Measurements from ENCODE around the gene RNF113B. TPM values are rescaled to one million over a fixed set of nuclear protein-coding genes. Genes with fewer than 3 reads are reported as not detected.

RNF113B gene
- total RNA-seq, 1 donor from 2014 or later = not detected

DNA sequence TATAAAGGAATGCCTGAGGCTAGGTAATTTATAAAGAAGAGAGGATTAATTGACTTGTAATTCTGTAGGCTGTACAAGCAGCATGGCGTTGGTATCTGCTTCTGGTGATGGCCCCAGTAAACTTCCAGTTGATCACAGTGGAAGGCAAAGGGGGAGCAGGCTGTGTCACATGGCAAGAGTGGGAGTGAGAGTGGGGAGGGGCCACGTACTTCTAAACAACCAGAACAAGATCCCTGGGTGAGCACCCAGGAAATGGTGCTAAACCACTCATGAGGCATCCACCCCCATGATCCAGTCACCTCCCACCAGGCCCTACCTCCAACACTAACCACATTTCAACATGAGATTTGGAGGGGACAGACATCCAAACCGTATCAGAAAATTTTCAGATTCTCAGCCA is 3.0 kb upstream of the RNF113B start:
- no peak for DNase-seq (ENCODE audit: extremely low read depth, low read depth, low spot score)

DNA sequence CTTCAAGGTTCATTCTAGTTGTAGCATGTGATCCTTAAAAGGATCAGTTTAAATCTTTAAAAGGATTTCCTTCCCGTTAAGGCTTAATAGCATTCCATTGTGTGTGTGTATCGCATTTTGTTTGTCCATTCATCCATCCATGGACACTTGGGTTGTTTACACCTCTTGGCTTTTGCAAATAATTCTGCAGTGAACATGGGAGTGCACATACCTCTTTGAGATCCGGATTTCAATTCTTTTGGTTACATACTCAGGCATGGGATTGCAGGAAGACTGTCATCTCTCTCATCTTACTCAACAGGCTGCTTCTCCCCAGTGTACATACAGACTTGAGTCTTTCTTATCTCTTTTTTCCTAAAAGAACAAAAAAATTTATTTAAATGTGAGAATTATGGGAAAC is 1.2 kb downstream of the RNF113B start:
- no peak for DNase-seq (ENCODE audit: extremely low read depth, low read depth, low spot score)

DNA sequence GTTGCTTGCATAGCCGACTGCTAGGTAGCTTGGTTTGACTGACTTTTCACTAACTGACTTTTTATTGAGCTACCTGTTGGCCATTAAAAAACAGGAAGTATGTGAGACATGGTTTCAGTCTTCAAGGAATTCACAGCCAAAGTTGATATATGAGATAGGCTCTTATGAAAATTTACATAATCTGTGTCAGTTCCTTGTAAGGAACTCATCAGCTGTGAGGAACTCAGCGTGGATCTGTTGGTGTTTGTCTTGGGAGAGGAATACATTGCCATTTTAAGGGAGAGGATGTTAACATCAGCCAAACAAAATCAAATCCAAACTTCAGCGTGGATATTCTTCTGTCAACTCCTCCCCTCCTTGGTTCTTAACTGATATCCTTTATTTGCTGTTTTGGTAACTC is 2.0 kb downstream of the RNF113B start:
- no peak for DNase-seq (ENCODE audit: extremely low read depth, low read depth, low spot score)

DNA sequence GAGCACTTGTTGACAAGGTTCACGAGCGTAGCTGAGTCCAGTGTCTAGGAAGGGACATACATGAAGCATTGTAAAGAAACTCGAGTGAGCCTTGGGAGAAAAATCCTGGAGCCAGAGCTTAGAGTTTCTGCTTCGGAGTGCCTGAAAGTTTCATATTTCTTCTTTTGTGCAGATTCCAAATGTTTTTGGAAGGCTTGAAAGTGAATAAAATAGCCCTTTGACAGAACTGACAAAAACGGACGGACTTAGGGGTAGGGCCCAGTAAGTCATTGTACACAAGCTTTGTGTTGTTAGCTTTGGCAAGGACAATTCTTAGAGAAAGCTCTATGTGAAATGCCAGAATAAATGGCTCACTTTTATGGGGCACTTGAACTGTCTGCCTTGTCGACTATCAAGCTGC is 2.8 kb downstream of the RNF113B start:
- no peak for DNase-seq (ENCODE audit: extremely low read depth, low read depth, low spot score)

DNA sequence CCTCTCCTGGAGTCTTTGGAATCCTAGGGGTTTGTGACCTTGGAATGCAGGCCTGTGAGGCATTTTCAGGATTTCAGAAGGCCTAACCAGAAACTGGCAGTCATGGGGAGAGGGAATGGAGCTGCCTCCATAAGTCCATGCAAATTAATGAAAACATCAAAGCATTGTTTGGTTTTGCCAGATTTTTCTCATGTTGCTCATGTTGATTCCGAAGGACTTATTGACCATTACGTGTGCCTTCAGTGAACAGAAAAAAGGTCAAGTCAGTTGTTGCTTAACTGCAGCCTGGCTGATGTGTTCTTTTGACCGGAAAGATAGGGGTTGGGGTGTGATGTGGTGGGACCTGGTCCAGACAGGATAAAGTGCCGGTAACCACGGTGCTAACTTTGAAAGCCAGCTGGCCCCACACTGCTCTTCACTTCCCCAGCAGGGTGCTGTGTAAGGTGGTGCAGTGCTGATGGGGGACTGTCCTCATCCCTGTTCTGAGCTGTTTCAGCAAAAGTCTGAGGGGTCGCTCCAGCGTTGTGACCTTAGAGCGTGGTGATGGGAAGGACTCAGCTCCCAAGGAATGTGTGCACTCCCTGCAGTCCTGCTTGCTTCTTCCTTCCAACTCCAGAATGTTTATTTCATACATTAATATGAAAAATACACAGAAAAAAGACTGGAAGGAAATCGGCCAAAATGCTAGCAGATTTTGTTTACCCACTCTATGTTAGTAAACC is 3.5 kb downstream of the RNF113B start:
- no peak for DNase-seq (ENCODE audit: extremely low read depth, low read depth, low spot score)

DNA sequence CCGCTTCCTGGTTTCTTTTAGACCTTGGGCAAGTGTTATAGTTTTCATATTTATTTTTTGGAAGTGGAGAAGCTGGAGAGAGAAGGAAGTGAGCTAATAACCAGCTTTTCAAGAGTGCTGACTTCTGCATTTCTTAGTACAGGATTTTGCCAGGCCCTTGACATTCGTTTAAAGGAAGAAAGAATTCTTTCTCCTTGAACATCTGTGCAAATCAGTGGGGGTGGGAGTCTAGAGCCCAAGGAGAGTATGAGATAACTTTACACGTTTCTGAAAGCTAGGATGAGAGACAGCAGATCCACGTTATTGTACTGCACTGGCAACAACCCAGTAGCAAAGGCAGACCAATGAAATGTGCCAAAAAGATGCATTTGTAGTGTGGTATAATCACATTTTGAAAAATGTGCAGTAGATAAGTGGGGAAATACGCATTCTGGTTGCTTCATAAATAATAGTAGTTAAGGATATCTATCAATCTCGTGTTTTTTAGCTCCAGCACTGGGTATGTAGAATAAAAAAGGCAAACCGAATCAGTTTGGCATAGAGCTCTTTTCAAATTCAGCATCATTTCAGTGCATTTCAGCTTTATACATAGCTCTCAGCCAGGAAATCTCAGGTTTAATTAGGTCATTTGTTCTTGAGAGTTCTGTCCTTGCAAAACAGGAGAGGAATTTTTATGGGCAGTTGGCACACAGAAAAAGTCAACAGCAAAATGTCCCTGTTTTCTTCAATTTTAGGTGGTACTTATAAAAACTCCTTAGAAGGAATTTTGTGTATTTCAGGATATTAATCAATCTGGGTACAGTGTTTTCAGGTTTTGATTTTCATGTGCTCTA is 4.3 kb downstream of the RNF113B start:
- no peak for DNase-seq (ENCODE audit: extremely low read depth, low read depth, low spot score)

DNA sequence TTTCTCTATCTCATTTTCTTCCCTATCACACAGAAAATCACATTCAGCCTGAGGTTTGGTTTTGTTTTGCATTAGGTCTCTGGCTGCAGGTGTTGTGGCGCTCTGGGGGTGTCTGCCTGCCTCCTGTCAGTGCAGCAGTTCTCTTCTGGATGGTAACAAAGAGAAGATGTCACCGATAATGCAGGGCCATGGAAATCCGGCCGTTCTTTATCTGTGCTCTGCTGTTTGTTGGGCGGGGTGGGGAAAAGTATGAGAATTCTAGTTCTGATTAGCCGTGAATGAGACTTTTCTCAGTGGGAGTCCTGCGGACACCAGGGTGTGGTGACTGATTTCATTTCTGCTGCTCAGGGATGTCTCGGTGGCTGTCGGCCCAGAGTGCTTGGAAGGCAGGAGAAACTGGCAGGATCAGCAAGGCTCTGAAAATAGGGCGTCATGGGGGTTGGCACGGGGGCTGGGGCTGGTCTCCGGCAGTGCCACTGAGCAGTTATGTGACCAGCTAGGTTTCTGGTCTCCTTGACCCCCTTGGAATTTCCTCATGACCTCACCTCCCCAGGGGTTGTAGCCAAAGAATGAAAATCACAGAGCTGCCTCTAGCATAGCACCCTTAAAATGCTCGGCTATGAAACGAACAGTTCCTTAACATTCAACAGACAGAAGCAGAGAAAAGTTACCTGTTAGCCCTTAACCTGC is 5.0 kb downstream of the RNF113B start:
- no peak for DNase-seq (ENCODE audit: extremely low read depth, low read depth, low spot score)

DNA sequence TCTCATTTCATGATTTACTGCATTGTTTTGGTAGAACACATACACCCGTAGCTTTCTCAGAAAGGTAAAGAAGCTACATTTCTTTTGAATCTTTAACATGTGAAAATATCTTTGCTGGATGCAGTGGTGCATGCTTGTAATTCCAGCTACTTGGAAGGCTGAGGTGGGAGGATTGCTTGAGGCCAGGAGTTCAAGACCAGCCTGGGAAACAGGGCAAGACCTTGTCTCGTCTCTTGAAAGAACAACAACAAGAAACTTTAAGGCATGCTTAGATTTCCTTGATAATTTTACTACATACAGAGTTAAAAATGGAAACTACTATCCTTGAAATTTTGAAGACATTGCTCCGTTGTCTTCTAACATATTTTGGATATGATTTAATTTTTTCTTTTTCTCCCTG is 7.7 kb downstream of the RNF113B start:
- DNase-seq (ENCODE audit: extremely low read depth, low read depth, low spot score) = no peak

DNA sequence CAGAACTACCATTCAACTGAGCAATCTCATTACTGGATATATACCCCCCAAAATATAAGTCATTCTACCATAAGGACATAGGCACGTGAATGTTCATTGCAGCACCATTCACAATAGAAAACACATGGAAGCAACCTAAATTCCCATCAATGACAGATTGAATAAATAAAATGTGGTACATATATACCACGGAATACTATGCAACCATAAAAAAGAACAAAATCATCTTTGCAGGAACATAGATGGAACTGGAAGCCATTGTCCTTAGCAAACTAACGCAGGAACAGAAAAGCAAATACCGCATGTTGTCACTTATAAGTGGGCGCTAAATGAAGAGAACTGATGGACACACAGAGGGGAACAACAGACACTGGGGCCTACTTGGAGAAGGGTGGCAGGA is 14.1 kb downstream of the RNF113B start:
- no peak for DNase-seq (ENCODE audit: extremely low read depth, low read depth, low spot score)

DNA sequence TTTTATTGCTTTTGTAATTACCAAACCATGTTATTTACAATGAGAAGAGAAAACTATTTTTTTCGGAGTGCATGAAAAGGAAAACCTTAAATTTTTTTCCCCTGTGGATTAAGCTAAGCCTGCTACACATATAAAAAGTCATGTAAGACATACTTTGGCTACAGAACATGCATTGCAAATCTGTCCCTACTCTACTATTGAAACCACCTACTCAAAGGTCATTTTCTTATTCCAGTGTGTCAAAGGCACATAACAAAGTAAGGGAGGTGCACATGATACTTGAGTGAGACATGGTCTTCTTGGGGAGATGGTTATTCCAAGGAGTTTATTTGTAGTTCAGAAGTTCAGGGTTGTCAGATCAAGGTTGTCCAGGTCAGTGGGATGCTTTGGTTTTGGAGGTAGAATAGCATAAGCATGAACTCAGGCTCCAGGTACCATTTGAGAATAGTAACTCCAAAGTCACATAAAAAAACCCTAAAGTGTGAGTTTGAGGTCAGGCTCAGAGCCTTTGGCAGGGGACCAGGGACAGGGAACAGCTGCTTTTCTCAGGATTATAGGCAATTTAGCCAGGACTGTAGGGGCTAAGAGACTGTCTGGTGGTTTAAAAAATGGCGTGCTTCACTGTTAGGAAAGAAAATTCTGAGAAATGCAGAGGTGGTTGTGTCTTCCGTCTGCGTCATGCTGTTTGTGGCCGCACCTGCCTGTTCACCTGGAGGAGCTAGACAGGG is 18.7 kb downstream of the RNF113B start:
- no peak for DNase-seq (ENCODE audit: extremely low read depth, low read depth, low spot score)

DNA sequence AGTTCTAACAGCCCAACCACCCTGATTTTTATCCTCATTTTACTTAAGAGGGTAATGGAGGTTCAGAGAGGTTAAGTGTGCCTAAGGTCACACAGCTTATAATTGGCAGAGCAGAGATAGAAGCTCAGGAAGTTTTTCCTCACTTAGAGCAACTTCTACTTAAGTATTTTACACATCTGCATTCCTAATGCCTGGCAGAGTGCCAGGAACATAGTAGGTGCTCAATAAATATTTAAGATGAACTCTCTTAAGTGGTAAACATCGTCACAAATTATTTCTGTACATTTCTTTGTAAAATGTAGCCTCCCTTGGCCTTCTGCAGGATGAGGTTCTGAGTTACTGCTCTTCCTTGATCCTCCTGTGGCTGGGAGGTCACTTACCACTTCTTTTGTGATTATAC is 19.5 kb downstream of the RNF113B start:
- DNase-seq (ENCODE audit: extremely low read depth, low read depth, low spot score) = no peak

DNA sequence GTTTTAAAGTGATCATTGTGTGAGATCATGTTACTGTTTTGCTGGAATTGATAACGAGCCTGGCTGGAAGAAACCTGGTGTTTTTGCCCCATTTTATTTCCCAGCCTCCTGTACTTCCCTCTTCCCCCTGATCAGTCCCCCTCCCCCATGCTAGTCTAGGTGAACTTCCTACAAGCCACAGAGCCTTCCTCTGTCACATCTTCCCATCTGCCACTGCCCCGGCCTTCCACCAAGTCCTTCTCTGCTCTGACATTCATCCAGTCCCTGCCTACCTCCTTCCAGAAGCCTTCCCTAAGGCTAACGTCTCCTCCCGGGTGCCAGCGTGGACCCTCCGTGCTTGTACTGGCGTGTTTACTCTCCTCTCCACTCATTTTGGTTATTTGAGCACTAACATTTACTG is 19.9 kb downstream of the RNF113B start:
- no peak for DNase-seq (ENCODE audit: extremely low read depth, low read depth, low spot score)

DNA sequence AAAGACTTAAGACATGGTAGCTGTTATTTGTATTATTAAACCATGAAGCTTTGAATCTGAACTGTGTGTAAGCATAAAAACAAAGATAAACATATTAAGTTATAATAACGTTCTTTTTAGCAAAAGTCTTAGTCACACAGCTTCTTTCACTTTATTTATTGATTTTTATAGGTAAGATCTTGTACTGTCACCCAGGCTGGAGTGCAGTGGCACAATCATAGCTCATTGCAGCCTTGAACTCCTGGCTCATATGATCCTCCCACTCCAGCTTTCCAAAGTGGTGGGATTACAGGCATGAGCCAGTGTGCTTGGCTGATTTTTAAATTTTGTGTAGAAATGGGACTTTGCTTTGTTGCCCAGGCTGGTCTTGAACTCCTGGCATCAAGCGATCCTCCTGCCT is 20.8 kb downstream of the RNF113B start:
- DNase-seq (ENCODE audit: extremely low read depth, low read depth, low spot score) = no peak

DNA sequence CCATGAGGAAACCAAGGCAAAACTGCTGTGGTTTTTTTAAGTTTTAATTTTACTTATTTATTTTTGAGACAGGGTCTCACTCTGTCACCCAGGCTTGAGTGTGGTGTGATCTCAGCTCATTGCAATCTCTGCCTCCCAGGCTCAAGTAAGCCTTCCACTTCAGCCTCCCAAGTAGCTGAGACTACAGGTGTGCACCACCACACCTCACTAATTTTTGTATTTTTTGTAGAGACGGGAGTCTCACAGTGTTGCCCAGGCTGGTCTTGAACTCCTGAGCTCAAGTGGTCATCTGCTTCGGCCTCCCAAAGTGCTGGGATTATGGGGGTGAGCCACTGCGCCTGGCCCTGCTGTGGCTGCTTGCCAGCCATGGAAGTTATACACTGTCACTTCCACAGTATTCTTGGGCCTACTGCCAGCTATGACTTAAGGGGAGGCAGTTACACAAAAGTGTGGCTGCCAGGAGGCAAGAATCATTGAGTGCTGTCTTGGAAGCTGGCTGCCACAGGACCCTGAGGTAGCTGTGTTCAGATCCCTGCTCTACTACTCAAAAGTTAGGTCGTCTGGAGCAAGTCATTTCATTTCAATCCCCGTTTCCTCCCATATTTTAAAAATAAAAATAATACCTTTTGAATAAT is 21.5 kb downstream of the RNF113B start:
- no peak for DNase-seq (ENCODE audit: extremely low read depth, low read depth, low spot score)

DNA sequence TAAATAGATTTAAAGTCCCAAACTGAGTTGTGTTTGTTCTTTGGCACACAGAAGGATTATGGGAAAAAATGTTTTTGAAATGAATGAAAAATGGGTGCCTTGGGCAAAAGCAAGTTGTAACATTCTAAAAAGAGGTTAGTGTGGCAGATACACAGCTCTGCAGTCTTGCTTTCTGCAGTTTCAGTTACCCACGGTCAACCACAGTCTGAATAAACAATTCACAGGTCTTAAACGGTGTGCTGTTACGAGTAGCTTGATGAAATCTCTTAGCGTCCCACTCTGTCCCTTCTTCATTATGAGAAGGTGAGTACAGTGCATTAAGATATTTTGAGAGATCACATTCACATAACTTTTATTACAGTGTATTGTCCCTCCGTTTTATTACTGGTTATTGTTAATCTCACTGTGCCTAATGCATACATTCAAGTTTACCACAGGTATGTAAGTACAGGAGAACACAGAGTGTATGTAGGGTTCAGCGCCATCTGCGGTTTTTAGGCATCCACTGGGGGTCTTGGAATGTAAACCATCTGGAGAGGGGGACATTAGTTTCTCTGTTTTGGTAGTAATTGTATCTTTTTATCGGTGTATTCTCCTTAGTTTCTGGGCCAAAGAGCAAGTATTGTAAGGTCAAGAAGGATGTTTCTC is 26.1 kb downstream of the RNF113B start:
- no peak for DNase-seq (ENCODE audit: extremely low read depth, low read depth, low spot score)

DNA sequence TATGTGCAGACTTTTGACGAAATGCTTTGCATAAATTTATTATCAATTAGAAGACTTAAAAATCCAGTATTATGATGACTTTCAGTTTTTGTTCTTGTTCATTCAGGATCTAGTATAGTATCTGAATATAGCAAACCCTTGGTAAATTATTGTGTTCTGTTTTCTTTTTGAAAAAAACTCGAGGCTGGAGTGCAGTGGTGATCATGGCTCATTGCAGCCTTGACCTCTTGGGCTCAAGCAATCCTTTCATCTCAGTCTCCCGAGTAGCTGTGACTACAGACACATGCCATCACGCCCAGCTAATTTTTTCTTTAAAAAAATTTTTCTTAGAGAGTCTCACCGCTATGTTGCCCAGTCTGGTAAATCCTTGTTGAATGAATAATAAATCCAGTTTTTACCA is 29.5 kb downstream of the RNF113B start:
- no peak for DNase-seq (ENCODE audit: extremely low read depth, low read depth, low spot score)

DNA sequence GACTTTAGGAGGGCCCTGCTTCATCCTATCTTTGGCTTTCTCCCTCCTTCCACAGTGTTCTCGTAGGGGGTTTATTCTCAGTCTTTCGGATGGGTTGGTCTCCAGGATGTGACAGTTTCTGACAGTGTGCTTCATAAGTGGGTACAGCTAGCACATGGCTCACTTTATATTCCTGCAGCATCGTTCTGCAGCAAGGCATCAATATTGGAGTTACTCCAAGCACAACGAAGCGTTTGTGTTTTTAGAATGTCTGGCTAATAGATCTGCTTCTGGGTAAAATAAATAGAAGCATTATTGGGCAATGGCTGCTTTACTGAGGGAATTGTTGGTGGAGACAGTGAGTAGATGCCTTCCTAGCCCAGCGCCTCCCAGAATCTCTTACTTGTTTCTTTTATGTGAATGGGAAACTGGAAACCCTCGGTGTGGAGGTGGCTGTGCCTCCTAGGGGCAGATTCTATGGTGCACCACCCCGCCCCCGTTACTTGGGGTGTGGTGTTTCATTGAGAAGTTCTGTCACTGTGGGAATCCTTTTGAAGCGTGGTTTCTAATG is 32.2 kb downstream of the RNF113B start:
- no peak for DNase-seq (ENCODE audit: extremely low read depth, low read depth, low spot score)

DNA sequence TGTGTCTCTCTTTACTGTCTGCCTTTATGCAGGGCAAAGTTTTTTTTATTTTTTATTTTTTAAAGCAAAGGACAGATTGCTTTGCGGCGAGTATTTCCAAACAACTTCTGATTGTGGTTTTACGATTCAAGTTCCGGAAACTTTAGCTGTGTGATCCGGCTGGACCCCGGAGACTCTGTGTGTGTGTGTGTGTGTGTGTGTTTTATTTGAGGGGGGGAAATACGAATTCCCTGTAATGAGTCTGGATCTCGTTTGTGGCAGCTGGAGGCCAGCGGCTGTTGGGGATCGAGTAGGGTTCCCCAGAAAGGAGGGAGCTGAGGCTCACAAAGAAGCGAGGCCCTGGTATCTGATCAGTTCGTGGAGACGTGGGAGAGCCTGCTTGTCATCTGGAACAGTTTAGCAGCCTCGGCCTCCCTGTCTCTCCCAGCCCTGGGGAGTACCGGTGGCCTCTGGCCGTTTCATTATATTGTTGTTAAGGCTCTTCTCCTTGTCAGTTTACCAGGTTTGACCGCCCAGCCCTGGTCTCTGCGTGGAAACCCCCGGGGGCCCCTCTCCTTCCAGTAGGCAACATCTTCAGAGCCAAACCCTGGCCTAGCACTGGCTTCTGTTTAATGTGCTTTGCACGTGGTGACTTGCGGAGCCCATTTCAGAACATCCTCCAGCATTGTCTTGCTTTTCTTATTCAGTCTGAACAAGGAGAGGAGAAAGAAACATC is 32.9 kb downstream of the RNF113B start:
- DNase-seq (ENCODE audit: extremely low read depth, low read depth, low spot score) = no peak

DNA sequence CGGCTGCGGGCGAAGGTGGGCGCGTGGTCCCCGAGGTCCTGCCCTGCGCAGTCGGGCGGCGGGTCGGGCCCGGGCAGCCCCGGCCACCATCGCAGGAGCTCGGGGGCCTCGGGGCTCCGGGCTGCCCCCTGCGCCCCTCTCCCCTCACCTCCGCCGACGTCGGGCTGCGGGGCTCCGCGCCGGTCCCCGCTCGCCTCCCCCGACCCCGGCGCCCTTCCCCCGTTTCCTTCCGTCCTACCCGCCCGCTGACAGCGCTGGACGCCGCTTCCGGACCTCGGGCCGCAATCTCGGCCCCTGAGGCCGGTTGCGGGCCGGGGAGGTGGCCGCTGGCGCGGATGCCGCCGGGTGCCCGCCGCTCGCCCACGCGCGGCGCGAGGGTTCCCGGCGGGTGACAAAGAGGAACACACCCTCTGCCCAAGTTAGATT is 33.5 kb downstream of the RNF113B start:
- no peak for DNase-seq (ENCODE audit: extremely low read depth, low read depth, low spot score)

Data from glomerular endothelial cell (primary cell).